KG1 (cell line): ENCODE data around the gene CAPN2.
"Not testable (repeated sequence)": the region's sequence is repeated elsewhere in the genome, so short reads cannot be mapped to it uniquely, and the experiment has no call there.

ENCODE experiments used
- DNase-seq: peaks from one replicate; lab custom pipeline; 2025; lab: John Stamatoyannopoulos, UW

Gene CAPN2

DNA sequence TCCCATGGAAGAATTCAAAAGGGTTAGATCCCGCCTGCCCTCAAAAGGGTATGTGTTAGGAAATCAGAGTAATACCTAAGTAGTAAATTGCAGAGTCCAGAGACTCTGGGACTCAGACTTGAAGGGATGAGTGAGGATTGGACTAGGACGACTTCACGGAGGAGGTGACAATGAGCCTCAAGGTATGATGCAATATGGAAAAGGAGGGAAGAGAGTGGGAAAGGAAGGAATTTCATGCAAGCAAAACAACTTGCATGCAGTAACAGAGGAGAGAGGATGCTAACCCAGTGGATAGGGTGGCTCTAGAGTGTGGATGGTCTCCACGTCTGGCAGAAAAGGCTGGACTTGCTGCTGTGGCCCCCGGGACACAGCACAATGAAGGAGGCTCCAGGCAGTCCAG is 4.8 kb downstream of the CAPN2 start:
- no peak for DNase-seq

DNA sequence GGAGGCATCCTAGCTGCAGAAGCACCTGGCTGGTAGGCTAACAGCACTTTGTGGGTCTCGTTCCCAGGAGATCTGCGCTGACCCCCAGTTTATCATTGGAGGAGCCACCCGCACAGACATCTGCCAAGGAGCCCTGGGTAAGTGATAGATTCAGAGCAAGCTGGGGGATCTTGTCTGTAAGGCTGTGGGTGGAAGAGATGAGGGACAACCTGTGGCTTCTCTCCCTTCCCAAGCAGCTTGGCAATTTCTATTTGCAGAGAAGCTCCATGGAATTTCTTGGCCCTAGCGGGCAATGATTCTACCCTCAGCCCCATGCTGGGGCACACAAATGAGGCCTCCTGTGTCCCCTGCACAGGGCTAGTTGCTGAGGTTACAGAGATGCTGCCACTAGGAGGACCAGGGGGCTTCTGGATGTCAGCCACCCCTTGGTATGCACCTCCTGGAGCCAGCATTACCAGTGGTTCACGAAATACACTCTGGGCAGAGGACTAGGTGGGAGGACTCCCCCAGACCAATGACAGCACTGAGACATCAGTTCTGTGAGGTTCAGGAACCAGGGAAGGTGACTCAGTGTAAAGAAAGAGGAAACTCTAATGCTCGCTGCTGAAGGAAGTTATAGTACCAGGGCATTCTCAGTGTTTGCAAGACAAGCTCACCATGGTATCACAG is 5.5 kb downstream of the CAPN2 start:
- peak; percentile 42 for DNase-seq

DNA sequence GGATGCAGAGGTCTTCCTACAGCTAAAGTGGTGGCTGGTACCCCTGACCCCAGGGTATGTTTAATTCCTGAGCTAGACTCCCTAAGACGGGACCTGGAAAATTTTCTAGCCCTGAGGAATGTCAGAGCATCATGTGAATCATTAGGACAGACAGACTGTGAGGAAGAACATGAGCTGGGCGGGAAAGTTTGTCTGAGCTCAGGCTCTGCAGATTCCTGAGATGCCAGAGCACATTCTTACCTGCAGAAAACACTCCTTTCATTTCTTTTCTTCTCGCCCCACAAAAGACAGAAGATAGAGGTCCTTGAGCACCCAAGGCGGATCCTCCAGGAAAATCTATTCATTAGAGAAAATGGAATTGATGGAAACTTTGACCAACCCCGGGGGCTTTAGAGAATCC is 6.5 kb downstream of the CAPN2 start:
- no peak for DNase-seq

DNA sequence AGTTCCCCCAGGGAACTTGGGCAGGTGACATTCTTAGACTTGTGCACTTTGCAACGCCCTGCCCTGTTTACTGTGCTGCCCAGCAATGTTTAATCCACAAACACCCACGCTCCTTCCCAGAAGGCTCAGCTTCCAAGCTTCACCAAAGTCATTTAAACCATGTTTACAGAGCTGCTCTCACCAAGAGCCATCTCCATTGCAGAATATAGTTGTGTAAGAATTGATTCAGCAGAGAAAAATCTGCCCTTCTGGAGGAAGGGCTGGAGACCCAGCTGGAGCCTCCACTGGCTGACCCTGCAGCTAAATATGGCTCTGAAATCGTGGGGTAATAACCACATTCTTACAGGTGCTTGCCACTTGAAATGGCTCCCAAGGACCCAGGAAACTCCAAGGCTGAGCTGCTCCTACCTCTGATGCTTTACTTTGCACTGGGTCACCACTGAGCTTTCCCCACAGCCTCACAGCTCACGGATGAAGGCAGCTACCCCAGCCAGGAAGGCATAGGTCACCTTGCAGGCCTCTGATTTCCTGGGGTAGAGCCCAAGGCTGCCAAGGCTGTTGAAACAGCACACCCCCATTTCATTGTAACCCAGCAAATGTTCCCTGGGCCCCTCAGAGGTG is 8.7 kb downstream of the CAPN2 start:
- no peak for DNase-seq

DNA sequence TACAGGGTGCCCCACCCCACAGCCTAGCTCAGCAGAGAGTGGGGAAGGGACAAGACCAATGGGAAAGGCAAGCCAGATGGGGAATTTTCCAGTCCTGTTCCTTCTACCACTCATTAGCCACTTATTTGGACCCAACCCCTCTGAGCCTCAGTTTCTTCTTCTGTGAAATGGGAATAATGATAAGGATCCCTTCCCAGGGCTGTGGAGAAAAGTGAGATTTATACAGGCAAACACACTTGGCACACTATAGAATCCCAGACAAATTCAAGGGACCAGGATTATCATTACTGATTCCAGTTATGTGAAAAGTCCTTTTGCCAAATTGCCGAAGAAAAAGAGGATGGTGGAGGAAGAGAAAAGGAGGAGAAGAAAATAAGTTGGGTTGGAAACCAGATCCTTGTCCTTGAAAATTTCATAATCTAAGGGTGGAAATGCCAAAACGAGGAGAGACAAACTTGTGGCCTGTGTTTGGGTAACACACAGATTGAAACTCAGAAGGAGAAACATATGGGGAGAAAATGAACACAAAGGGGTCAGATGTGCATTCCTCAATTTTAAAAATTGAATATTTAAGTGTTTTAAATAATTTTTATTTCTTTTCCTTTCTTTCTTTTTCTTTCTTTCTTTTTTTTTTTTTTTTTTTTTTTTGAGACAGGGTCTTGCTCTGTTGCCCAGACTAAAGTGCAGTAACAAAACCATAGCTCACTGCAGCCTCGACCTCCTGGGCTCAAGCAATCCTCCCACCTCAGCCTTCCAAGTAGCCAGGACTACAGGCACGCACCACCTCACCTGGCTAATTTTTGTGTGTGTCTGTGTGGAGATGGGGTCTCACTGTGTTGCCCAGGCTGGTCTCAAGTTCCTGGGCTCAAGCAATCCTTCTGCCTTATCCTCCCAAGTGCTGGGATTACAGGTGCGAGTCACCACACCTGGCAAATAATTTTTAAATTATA is 9.6 kb downstream of the CAPN2 start:
- DNase-seq = no peak

DNA sequence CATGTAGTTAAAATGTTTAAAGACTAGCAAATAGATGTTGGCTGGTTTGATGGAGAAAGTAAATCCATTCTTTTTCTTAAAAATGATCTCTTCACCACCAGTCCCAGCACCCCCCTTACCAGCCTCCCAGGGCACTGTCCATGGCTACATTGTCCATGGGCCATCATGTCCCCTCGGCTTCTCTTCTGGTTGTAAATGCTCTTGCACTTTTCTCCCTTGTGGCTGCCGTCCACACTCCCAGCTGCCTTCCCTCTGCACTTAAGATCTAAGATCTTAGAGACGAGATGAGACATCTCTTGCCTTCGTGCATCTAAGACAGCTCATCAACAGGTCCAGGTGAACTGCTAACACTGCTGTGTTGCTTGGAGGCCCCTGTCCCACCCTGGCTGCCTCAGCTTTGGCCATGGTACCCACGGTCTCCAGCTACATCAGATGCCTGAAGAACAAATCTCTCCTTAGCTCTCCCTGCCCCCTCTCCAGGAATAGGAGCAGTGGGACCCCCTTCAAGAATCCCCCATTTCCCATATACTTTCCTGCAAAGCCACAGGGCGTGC is 11.1 kb downstream of the CAPN2 start:
- no peak for DNase-seq

DNA sequence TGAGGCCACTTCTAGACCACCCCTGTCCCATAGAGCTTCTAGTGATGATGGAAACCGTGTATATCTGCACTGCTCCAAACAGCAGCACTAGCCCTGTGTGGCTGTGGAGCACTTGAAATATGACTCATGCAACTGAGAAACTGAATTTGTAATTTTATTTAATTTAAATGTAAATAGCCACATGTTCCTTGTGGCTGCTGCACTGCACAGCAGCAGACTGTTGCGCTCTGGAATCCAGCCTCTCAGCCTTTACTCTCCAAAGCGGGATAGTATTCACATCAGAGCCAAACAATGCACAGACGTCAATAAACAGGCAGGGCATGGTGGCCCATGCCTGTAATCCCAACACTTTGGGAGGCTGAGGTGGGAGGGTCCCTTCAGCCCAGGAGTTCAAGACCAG is 12.0 kb downstream of the CAPN2 start:
- DNase-seq = no peak

DNA sequence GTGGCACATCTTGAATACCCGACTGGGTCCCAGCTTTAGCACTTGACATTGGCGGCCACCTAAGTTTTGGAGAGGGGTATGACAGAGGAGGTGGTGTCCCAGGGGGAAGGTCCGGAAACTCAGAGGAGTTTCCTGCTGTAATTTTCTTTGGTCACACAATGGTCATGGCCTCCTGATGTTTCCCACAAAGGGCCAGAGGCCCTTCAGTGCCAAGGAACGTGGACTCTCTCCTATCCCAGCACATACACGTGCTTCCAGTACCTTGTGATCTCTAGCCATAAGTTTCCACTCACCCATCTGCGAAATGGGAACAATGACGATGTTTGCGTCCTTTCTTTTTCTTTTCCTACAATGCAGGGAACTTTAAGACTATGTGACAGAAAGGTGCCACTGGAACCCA is 13.2 kb downstream of the CAPN2 start:
- DNase-seq = no peak

DNA sequence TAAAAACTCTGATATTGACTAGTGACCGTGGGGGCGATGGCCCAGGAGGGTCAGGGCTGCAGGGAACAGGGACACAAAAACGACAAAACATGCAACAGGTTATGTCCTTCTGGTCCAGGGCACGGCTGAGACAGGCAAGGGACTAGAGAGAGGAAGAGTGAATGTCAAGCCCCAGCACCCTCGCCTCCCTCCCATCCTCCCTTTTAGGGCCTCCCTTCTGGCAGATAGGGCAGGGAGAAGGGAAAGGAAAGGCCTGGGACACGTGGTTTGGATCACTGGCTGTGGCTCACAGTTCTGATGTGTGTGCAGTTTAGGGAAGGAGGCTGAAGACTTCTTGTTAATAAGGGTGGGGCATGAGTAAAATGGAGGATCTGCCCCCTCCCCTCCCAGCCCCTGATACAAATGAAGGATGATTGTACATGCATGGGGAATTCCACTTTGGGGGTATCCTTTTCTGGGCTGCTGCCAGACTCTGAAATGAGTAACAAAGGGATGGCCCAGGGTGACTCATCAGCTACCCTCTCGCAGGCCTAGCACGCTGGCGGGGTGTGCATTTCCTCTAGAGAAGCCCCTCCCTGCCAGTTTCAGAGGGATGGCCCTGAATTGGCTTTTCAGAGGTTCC is 14.2 kb downstream of the CAPN2 start:
- peak; percentile 34 for DNase-seq

DNA sequence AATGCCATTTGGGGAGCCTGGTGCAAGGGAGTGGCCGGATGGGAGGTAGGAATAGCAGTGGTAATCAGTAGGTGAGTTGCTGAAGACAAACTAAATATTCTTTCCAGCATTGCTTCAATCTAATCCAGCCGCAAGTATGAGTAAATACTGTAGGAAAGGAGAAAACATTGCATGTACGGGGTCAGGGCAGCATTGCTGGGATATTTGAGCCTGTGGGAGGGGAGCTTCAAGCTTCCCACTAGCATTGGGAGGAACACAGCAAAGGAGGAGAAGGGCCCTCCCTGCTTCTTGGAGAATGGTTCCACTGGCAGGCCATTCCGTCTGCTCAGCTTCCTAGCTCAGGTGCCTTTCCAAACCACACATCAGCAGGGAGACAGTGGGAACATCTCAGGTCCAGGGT is 15.2 kb downstream of the CAPN2 start:
- no peak for DNase-seq

DNA sequence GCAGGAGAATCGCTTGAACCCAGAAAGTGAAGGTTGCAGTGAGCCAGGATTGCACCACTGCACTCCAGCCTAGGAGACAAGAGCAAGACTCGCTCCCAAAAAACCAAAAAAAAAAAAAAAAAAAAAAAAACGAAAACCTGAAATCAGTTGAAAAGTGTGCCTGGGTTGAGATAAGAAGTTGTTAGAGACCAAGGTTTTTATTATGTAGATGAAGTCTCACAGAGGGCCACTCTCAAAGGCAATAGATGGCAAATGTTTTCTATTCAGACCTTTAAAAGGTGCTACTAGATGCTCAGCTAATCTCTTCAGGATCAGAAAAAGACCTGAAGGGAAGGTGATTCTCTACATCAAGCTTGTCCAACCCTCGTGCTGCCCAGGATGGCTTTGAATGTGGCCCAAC is 17.6 kb downstream of the CAPN2 start:
- no peak for DNase-seq

DNA sequence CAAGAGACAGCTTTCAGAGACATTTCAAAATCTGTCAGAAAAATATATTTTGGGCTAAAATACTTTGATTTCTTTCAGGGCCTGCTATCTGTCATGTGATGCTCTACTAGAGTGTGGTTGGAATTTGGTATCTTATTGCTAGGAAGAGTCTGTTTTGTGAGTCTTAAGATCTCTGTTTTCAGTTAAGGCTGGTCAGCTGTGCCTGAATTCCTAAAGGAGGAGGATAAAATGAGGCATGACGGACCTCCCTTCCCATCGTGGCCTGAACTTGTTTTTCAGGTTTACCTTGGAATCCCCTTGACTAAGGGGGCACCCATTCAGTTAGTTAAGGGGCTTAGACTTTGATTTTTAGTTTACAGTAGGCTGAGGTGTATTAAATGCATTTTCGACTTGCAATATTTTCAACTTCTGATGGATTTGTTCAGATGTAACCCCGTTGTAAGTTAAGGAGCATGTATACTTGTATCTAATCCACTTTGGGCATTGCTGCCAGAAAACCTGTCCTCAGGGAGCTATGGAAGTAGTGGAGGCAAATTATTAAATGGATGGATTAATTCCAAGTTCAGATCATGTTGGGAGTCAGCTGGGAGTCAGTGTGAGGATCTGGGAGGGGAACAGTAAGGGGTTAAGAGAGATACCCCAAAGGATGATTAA is 18.3 kb downstream of the CAPN2 start:
- DNase-seq = no peak

DNA sequence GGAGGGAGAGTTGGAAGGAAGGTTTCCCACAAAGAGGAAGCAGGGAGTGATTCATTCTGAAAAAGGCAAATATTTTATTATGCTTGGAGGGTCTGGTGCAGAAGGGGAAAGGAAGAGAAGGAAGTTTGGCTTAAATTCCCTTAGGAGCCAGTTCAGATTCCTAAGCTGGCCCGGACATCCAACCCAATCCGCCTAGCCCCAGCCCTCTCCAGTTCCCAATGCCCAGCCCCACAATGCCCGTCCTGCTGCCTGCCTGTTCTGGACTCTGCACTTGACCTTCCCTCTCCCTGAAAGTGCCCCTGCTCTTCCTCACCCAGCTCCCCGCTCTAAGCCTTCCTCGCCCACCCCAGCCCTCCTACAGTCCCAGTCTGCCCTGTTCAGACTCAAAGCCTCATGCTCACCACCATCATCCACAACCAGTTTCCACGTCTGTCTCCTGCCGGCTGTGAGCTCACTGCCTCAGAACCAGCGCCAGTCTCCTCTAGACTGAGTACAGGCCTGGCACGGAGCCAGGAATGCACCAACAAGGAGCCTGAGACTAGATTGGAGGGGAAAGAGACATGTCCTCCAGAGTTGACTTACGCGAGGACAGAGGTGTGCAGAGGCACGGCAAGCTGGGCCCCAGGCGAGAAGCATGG is 18.9 kb downstream of the CAPN2 start:
- no peak for DNase-seq

DNA sequence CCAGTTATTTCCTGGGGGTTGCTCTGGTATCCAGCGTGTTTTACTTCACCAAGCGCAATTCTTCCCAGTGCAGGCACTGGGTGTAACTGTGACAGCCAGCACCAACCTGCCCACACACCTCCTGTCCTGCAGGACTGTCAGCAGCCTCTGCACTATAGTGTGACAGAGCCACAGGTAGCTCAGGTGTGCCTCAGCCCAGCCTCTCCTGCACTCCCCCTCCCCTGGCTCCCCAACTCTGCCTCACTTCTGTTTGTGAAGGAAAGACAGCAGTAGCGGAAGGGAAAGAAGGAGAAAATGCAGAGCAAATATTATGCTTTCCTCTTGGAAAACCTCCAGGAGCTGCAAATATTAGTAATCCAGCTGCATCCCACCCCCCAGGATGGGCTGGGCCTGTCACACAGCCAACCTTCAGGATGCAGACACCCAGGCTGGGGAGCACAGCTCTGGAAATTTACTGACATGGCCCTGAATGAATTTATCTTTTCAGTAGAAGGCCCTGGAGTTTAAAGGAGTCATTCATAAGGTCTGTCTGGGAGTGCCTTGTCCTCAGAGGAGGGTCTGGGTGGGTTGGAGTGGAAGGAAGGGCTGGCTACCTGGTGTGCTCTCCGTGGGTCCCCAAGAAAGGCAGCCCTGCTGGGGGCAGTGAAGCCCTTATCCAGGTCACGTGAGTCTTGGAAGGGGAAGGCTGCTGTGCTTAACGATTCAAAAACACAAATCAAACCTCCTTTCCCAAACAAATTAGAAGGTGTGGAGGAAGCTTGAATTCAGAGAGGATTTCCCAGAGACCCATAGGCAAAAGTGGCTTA is 20.9 kb downstream of the CAPN2 start:
- DNase-seq = no peak

DNA sequence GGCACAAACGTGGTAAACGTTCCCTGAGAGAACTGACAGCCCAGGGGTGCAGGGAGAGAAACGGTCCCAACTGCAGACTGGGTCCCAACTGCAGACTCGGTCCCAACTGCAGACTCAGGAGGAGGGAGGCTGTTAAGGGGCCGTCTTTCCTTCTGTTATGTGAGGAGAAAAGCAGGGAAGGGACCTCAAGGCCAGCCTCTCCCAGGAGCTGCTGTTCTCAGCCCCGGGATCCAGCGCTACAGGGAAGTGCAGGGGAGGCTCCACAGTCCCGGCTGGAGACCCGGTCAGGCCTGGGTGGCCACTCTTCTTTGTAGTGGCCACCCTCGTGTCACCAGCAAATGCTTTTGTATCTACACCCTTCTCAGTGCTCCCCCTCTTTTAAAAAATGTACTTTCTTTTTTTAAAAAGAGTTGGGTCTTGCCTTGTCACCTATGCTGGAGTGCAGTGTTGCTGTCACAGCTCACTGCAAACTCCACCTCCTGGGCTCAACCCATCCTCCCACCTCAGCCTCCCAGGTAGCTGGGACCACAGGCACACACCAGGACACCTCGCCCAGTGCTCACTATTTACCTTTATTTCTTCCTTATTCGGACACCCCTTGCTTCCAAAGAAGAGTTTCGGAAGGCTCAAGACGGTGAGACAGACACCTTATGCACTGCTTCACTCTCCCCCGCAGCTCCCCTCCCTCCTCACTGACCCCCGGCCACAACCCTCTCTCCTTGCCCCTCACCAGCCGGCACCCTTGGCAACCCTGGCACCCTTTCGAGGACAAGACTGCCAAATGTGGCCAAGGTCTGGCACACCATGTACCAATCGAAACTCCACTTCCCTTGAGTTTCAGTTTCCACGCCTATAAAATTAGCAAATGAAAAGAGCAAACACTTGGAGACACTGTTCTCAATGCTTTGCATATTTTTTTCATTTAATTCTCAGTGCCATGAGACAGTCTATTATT is 21.8 kb downstream of the CAPN2 start:
- DNase-seq = no peak

DNA sequence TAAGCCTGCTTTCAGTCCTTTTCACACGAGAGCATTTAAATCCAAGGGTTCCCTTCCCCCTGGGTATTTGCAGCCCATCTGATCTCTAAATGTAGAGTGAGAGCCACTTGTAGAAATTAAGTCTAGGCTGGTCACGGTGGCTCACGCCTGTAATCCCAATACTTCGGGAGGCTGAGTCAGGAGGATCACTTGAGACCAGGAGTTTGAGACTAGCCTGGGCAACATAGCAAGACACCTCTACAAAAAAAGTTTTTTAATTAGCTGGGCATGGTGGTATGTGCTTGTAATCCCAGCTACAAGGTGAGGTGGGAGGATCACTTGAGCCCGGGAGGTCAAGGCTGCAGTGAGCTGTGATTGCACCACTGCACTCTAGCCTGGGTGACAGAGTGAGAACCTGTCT is 24.3 kb downstream of the CAPN2 start:
- DNase-seq = not testable (repeated sequence)

DNA sequence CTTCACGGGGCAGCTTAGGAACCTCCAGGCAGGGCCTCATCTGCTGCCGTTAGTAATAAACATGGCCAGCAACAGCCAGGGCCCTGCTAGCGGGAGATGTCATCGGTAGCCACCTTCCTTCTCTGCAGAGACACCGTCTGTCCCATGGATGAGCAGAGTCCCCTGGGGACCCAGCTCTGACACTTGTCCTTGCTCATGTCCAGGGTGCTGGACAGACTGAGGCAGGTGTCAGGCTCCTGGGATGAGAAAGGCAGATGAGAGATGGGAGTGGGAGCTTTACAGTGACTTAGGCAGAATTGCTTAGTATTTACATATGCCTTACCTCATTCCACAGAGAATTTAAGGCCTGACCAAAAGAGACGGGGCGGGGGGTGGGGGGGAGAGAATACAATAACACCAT is 25.0 kb downstream of the CAPN2 start:
- no peak for DNase-seq

DNA sequence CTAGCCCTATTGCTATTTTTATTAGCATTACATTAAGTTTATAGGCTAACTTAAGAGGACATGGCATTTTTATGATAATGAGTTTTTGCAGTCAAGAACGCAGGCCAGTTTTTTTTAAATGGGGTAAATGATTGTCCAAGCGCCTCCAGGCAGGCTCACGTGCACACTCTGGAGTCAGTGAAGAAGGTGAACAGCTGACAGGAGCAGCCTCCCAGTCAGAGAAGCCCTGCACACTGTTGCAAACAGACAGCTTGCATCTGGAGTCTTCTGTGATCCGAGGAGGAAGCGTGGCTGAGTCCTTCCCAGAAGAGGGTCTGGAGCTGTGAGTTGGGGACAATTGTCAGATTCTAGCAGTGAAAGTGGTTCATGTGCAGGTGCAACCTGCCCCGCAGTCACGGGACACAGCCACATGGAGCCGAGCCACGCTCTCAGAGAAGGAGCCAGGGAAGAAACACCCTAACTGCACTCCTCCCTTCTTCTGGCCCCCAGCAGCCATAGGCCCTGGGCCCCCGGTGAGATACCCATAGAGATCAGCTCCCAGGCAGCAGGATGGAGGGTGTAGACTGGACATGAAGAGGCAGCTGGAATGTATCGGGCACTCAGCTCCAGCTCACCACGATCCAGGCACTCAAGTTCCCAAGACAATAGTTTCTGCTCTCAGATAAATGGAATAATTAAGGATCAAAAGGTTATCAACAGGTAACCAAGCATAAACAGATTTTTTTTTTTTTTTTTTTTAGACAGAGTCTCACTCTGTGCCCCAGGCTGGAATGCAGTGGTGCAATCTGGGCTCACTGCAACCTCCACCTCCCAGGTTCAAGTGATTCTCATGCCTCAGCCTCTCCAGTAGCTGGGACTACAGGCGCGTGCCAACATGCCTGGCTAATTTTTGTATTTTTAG is 26.4 kb downstream of the CAPN2 start:
- DNase-seq = no peak
